AG10803 (cell line): ENCODE results near the gene ABHD10.
A peak's percentile ranks its signal among the peaks of the same experiment; 100 is the strongest.

Experiments used
- DNase-seq: peaks from one replicate; pipeline ENCODE4 v3.0.0; 2010; ENCODE audit warnings: low read depth
- H3K4me3 ChIP-seq: 2 replicates; pipeline ENCODE4 v1.5.1; 2011; ENCODE audit warnings: mild to moderate bottlenecking, low read length, control low read depth
- CTCF ChIP-seq: conservative IDR thresholded peaks from 2 replicates; pipeline ENCODE4 v1.5.1; 2011; ENCODE audit warnings: mild to moderate bottlenecking, low read length, control low read depth, inconsistent platforms

The ABHD10 gene

GRCh38 chr3:112038863-112039262 lies 60.0 kb downstream of the ABHD10 start:
- no peak overlapping the region for H3K4me3 ChIP-seq
- TF ChIP-seq CTCF = no peak
- DNase-seq = peak; percentile 26

- no peak for TF ChIP-seq CTCF
- no peak overlapping the region for H3K4me3 ChIP-seq
- DNase-seq = no peak
Observed at GRCh38 chr3:112041321-112041720, 62.5 kb downstream of the ABHD10 start.

- DNase-seq = no peak
- no peak overlapping the region for H3K4me3 ChIP-seq
- TF ChIP-seq CTCF = no peak
Observed at GRCh38 chr3:112042842-112043280, 64.0 kb downstream of the ABHD10 start.
